ENCODE results near the gene ABCC12. TPM values are rescaled to one million over a fixed set of nuclear protein-coding genes. Genes with fewer than 3 reads are reported as not detected.

ABCC12 gene
- total and polyA plus RNA-seq, 2 donors (not counting 3 experiments of a cell fraction or from before 2014, with no cell fraction given), result not detected

- Histone ChIP-seq H3K4me2 (ENCODE audit: insufficient read depth, low read length) (no peak overlapping the region), H3K9me3 (replicated peaks; ENCODE audit: control insufficient read depth, insufficient read depth, low read length) (no peaks in the 10 kb centered on the region), H3K27me3 (ENCODE audit: control insufficient read depth in 2 of 2, insufficient read depth in 2 of 2, low read length in 2 of 2) (no peaks in the 10 kb centered on the region), H2AFZ (ENCODE audit: low read depth, low read length) (no peak overlapping the region), H3K4me3 (replicated peaks in 1 of 3; ENCODE audit: insufficient read depth in 1 of 3, low read depth in 1 of 3, low read length in 3 of 3) (no peak overlapping the region), H3K36me3 (ENCODE audit: control insufficient read depth in 2 of 2, extremely low read depth in 1 of 2, insufficient read depth in 2 of 2, low read length in 2 of 2) (no peaks in the 10 kb centered on the region), H3K27ac (ENCODE audit: insufficient read depth, low read depth, low read length) (no peak overlapping the region), H3K9me1 (replicated peaks; ENCODE audit: control insufficient read depth, extremely low read depth, insufficient read depth, low read length) (no peaks in the 10 kb centered on the region), H4K20me1 (replicated peaks; ENCODE audit: control insufficient read depth, extremely low read depth, insufficient read depth, low read length) (no peaks in the 10 kb centered on the region), H3K9ac (replicated peaks; ENCODE audit: extremely low read depth, insufficient read depth, low read length) (no peak overlapping the region), H3K79me2 (ENCODE audit: control insufficient read depth, insufficient read depth, low read length) (no peaks in the 10 kb centered on the region), H3K4me1 (ENCODE audit: control insufficient read depth, extremely low read depth, insufficient read depth, low read length) (peaks cover 2% of the 10 kb centered on the region)
- dilution Hi-C loops (cut with MboI; ENCODE audit: extremely low pct_ligation_motif_present, low sequenced_read_pairs), result no loop called here
- no peak for FAIRE-seq
- DNase-seq (ENCODE audit: low read depth, low spot score), result no peak
- no peak for TF ChIP-seq GATA2 (IDR thresholded peaks at IDR 0.05; ENCODE audit: insufficient read depth, insufficient read length, low read depth, low read length)
- no peak for TF ChIP-seq JUN (IDR thresholded peaks at IDR 0.05; ENCODE audit: borderline replicate concordance, insufficient read depth, insufficient read length, low read depth)
- TF ChIP-seq, protein P1, sequence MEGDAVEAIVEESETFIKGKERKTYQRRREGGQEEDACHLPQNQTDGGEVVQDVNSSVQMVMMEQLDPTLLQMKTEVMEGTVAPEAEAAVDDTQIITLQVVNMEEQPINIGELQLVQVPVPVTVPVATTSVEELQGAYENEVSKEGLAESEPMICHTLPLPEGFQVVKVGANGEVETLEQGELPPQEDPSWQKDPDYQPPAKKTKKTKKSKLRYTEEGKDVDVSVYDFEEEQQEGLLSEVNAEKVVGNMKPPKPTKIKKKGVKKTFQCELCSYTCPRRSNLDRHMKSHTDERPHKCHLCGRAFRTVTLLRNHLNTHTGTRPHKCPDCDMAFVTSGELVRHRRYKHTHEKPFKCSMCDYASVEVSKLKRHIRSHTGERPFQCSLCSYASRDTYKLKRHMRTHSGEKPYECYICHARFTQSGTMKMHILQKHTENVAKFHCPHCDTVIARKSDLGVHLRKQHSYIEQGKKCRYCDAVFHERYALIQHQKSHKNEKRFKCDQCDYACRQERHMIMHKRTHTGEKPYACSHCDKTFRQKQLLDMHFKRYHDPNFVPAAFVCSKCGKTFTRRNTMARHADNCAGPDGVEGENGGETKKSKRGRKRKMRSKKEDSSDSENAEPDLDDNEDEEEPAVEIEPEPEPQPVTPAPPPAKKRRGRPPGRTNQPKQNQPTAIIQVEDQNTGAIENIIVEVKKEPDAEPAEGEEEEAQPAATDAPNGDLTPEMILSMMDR (IDR thresholded peaks at IDR 0.05; ENCODE audit: extremely low read depth in 1 of 2, insufficient read depth in 1 of 2, low read depth in 1 of 2, low read length in 2 of 2), result no peak
- TF ChIP-seq MYC (IDR thresholded peaks at IDR 0.05; ENCODE audit: low read depth, low read length), result no peak
- TF ChIP-seq POLR2A (IDR thresholded peaks at IDR 0.05; ENCODE audit: low read depth, low read length), result no peak
- no peak for TF ChIP-seq FOS (IDR thresholded peaks at IDR 0.05; ENCODE audit: borderline replicate concordance, insufficient read depth, low read length)
- no peak for TF ChIP-seq POLR2AphosphoS5 (IDR thresholded peaks at IDR 0.05; ENCODE audit: insufficient read depth, low read depth, low read length)
- intact Hi-C loops (cut with micrococcal nuclease), result loop anchor here (1.0 to 10.0 kb wide), 8 partner anchors 376 to 1541 kb away; partner anchors contain the start of genes DNAJA2 and SHCBP1
- CTCF ChIA-PET, result interaction anchor here (0.9 to 4.2 kb wide), 11 partner anchors 8 to 1492 kb away, joined by 3 to 127 read pairs (median 7); partner anchors contain the start of gene NETO2
- POLR2A ChIA-PET, result no interaction called here
- no TSS peak for BruUV-seq (replicated peaks)
Observed at GRCh38 chr16:48165961-48166578, 10.3 kb upstream of the ABCC12 start.

All from endothelial cell of umbilical vein (primary cell).